MM.1S (cell line): ENCODE results near the gene COL20A1.

Source experiments
- DNase-seq: peaks from one replicate; pipeline ENCODE4 v3.0.0-alpha.2; 2015
- H2AFZ ChIP-seq: fragments of 300-600 bp; sonication (generic); 2 replicates; pipeline ENCODE4 v1.6.0; 2016; ENCODE audit warnings: antibody characterized with exemption, low read length
- H3F3A ChIP-seq: fragments of 300-600 bp; sonication (generic); 2 replicates; pipeline ENCODE4 v1.6.1; 2016; ENCODE audit warnings: mild to moderate bottlenecking, antibody characterized with exemption, low read length, moderate library complexity, mixed read lengths; ENCODE audit not compliant: insufficient read depth
- H3K27ac ChIP-seq: fragments of 300-600 bp; sonication (generic); 2 replicates; pipeline ENCODE4 v1.5.1; 2016; ENCODE audit warnings: mild to moderate bottlenecking, low read length
- H3K27me3 ChIP-seq: fragments of 300-600 bp; sonication (generic); replicated peaks from 2 replicates; pipeline ENCODE4 v1.6.0; 2016; ENCODE audit warnings: low read length; ENCODE audit not compliant: insufficient read depth
- H3K36me3 ChIP-seq: fragments of 300-600 bp; sonication (generic); replicated peaks from 2 replicates; pipeline ENCODE4 v1.6.1; 2016; ENCODE audit warnings: mild to moderate bottlenecking, low read length, mixed read lengths; ENCODE audit not compliant: insufficient read depth
- H3K4me1 ChIP-seq: fragments of 300-600 bp; sonication (generic); 2 replicates; pipeline ENCODE4 v1.6.1; 2016; ENCODE audit warnings: low read length, mixed read lengths
- H3K4me2 ChIP-seq: fragments of 300-600 bp; sonication (generic); 2 replicates; pipeline ENCODE4 v1.6.0; 2016; ENCODE audit warnings: low read depth, low read length
- H3K4me3 ChIP-seq: fragments of 300-600 bp; sonication (generic); 2 replicates; pipeline ENCODE4 v1.5.1; 2016; ENCODE audit warnings: low read length, mixed read lengths
- H3K79me2 ChIP-seq: fragments of 300-600 bp; sonication (generic); 2 replicates; pipeline ENCODE4 v1.6.1; 2016; ENCODE audit warnings: mixed run types, low read length, mixed read lengths
- H3K9ac ChIP-seq: fragments of 300-600 bp; sonication (generic); 2 replicates; pipeline ENCODE4 v1.6.1; 2016; ENCODE audit warnings: low read length, mixed read lengths
- H3K9me2 ChIP-seq: fragments of 300-600 bp; sonication (generic); replicated peaks from 2 replicates; pipeline ENCODE4 v1.6.1; 2016; ENCODE audit warnings: mild to moderate bottlenecking, low read length, mixed read lengths; ENCODE audit not compliant: insufficient read depth
- H3K9me3 ChIP-seq: fragments of 300-600 bp; sonication (generic); replicated peaks from 2 replicates; pipeline ENCODE4 v1.6.1; 2016; ENCODE audit warnings: mild to moderate bottlenecking, low read length, mixed read lengths; ENCODE audit not compliant: insufficient read depth
- H4K20me1 ChIP-seq: fragments of 300-600 bp; sonication (generic); 2 replicates; pipeline ENCODE4 v1.6.1; 2016; ENCODE audit warnings: mild to moderate bottlenecking, low read length, moderate library complexity, mixed read lengths; ENCODE audit not compliant: insufficient read depth
- EZH2 ChIP-seq: fragments of 300-600 bp; sonication (generic); optimal IDR thresholded peaks from 2 replicates; pipeline ENCODE3; 2017; ENCODE audit warnings: low read depth, mild to moderate bottlenecking, antibody characterized with exemption, low read length, mixed read lengths
- EZH2phosphoT487 ChIP-seq: fragments of 300-600 bp; sonication (generic); IDR thresholded peaks from 2 replicates; pipeline ENCODE4 v1.6.1; 2018; ENCODE audit warnings: antibody characterized with exemption, low read length
- TF ChIP-seq, protein P1 (sequence below): fragments of 300-600 bp; sonication (generic); IDR thresholded peaks from 2 replicates; pipeline ENCODE4 v1.5.1; 2016; ENCODE audit warnings: antibody characterized with exemption, low read length, mixed read lengths

Gene COL20A1

DNA sequence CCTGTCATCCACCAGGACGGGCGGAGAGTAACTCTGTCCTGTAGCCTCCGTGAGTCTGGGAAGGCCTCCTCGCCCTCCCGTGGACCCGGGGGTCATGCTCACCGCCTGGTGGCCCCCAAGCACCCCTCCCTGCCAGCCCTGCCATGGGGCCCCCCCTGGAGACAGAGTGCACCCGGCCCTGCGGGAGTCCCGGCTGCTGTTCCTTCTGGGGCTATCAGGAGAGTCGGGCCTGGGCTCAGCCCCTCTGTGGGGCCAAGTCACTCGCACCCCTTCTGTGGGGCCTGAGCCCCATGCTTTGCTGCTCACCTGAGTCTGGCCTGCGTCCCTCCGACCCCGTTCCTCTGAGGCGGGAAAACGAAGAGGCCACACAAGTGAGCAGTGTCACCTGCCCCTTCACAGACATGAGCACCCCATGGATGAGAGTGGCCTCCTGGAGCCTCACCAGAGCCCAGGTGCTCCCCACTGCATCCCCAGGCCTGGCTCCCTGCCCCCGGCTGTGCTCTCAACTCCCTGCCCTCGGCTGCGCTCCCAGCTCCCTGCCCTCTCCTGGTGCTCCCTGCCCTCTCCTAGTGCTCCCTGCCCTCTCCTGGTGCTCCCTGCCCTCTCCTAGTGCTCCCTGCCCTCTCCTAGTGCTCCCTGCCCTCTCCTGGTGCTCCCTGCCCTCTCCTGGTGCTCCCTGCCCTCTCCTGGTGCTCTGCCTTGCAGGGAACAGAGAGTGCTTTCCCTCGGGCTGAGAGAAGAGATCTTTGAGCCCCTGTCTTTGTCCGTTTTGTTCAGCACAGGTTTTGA is 72.8 kb downstream of the COL20A1 start:
- Histone ChIP-seq H2AFZ (no peak overlapping the region), H3K4me2 (no peak overlapping the region), H3F3A (no peaks in the 10 kb centered on the region), H3K36me3 (no peaks in the 10 kb centered on the region), H3K9ac (no peak overlapping the region), H4K20me1 (no peaks in the 10 kb centered on the region), H3K79me2 (no peaks in the 10 kb centered on the region), H3K4me1 (no peaks in the 10 kb centered on the region), H3K27me3 (peaks cover 91% of the 10 kb centered on the region), H3K27ac (no peak overlapping the region), H3K9me2 (no peaks in the 10 kb centered on the region), H3K9me3 (no peaks in the 10 kb centered on the region), H3K4me3 (no peak overlapping the region)
- no peak for DNase-seq
- TF ChIP-seq, protein P1, sequence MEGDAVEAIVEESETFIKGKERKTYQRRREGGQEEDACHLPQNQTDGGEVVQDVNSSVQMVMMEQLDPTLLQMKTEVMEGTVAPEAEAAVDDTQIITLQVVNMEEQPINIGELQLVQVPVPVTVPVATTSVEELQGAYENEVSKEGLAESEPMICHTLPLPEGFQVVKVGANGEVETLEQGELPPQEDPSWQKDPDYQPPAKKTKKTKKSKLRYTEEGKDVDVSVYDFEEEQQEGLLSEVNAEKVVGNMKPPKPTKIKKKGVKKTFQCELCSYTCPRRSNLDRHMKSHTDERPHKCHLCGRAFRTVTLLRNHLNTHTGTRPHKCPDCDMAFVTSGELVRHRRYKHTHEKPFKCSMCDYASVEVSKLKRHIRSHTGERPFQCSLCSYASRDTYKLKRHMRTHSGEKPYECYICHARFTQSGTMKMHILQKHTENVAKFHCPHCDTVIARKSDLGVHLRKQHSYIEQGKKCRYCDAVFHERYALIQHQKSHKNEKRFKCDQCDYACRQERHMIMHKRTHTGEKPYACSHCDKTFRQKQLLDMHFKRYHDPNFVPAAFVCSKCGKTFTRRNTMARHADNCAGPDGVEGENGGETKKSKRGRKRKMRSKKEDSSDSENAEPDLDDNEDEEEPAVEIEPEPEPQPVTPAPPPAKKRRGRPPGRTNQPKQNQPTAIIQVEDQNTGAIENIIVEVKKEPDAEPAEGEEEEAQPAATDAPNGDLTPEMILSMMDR: no peak
- TF ChIP-seq EZH2phosphoT487 (no peak), EZH2 (no peak)

DNA sequence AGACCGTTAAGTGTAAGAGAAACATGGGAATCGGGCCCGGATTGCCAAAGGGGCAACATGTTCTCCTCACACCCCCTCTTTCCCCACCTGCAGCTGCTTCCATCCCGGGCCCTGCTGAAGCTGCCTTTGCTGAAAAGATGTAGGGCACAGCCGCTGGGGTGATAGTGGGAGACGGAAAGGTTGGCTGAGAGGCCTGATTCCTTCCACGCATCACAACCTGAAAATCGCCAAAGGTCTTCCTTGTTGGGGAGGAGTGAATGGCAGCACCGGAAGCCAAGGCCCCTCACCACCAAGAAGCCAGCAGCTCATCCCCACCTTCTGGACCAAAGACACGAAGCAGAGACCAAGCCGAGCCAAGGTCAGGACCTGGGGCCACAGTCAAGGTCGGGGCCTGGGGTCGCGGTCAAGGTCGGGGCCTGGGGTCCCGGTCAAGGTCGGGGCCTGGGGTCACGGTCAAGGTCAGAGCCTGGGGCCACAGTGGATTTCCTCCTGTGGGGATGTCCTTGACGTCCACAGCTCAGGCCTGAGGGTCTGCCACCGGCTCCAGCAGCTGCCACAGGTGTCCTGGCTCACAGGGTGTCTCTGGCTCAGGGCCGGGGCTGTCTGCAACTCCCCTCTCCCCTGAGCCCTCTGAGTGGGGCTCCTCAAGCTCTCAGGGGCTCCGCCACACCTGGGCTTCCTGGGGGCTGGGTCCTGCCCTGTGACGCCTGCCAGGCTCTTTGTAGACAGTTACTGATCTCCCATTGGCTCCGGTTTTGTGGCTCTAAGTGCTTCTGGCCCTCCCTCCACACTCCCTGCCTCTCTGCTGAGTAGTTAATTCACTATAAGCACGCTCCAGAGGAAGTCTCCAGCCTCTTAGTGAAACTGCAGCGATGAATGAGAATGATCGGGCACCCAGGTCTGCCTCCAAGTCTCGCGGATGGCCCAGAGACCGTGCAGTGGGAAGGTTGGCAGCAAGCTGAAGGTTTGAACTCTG is 73.7 kb downstream of the COL20A1 start:
- H3K27me3 ChIP-seq: peaks cover 96% of the 10 kb centered on the region
- no peaks in the 10 kb centered on the region for H3F3A ChIP-seq
- H3K79me2 ChIP-seq: no peaks in the 10 kb centered on the region
- no peak overlapping the region for H3K27ac ChIP-seq
- TF ChIP-seq, protein P1: no peak
- TF ChIP-seq EZH2 (no peak), EZH2phosphoT487 (no peak)
- no peak overlapping the region for H2AFZ ChIP-seq
- no peak for DNase-seq
- H3K9ac ChIP-seq: no peak overlapping the region
- no peak overlapping the region for H3K4me2 ChIP-seq
- no peaks in the 10 kb centered on the region for H3K9me3 ChIP-seq
- H4K20me1 ChIP-seq: no peaks in the 10 kb centered on the region
- no peak overlapping the region for H3K4me3 ChIP-seq
- H3K4me1 ChIP-seq: no peaks in the 10 kb centered on the region
- no peaks in the 10 kb centered on the region for H3K9me2 ChIP-seq
- H3K36me3 ChIP-seq: no peaks in the 10 kb centered on the region

DNA sequence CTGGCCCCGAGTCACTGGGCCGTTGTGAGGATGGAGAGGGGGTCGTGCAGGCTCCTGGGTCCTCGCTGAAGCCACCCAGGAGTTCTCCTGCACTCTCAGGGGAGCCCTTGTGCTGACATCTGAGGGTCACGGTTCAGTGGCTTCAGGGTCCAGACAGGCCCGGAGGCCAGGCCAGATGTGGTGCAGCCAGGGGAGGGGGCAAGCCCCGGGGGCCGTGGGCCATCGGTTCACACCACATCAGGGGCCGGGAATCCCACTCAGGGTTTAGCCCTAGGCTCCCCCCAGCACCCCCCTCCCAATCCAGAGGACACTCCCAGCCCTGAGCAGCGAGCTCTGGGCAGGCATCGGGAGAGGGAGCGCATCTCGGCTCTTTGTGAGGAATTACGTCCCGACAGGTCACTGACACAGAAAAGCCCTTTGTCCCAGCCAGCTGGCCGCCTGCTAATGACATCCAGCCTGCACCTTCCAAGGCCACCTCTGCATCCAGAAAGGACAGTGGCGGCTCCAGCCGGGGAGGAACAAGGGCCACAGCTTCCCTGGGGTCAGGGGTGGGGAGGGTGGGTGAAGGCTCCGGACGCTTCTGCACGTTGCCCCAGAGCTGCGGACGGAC is 74.6 kb downstream of the COL20A1 start:
- H2AFZ ChIP-seq: no peak overlapping the region
- no peak for DNase-seq
- H3K4me2 ChIP-seq: no peak overlapping the region
- peaks cover 91% of the 10 kb centered on the region for H3K27me3 ChIP-seq
- no peaks in the 10 kb centered on the region for H3K79me2 ChIP-seq
- H3K4me3 ChIP-seq: no peak overlapping the region
- H3K36me3 ChIP-seq: no peaks in the 10 kb centered on the region
- no peaks in the 10 kb centered on the region for H3K9me3 ChIP-seq
- TF ChIP-seq EZH2 (no peak), EZH2phosphoT487 (no peak)
- TF ChIP-seq, protein P1: no peak
- no peaks in the 10 kb centered on the region for H4K20me1 ChIP-seq
- H3K4me1 ChIP-seq: no peaks in the 10 kb centered on the region
- H3K9ac ChIP-seq: no peak overlapping the region
- no peaks in the 10 kb centered on the region for H3F3A ChIP-seq
- no peak overlapping the region for H3K27ac ChIP-seq
- no peaks in the 10 kb centered on the region for H3K9me2 ChIP-seq
